HG03432 (cell line): ENCODE measurements around the gene ACCS.

Source experiments
- ATAC-seq: cut with Tn5 transposase; IDR thresholded peaks from one replicate; pipeline ENCODE4 v1.9.1; 2021; ENCODE audit warnings: mild to moderate bottlenecking, moderate library complexity; ENCODE audit not compliant: unreplicated experiment

ACCS gene

GRCh38 chr11:44088871-44089270 lies 22.8 kb downstream of the ACCS start:
- no peak for ATAC-seq

DNA sequence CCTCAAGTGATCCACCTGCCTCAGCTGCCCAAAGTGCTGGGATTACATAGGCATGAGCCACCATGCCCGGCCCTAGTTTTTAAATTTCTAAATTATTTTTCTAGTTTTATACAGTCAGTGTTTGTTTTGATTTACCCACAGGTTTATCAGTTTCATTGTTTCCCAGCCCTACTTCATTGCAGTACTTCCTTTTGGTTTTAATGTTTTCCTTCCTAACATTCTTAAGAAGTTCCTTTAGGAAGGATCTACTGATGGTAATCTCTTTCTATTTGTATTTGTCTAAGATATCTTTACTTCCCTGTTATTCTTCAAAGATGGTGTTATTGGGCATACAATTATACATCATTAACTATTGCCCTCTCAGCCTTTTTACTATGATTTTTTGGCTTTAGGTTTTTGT lies 24.5 kb downstream of the ACCS start:
- no peak for ATAC-seq

DNA sequence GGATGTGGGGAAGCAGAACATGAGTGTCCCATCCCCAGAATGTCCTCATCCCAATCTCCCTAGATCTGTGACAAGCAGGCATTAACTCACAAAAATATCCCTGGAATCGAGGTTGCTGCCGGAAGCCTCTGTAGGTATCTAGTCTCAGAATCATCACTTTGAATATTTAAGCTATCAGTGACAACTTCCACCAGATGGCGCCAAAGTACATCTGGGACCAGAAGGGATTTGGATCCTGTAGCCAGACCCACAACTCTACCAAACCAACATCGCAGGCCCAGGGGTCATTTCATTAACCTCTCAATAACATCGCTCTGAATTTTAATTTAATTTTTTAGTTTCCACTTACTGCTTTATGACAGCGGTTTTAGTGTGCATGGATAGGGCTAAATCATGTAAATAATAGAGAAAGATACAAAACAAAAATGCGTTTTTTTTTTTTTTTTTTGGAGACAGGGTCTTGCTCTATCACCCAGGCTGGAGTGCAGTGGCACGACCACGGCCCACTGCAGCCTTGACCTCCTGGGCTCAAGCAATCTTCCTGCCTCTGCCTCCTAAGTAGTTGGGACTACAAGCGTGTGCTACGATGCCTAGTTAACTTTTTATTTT lies 28.3 kb downstream of the ACCS start:
- ATAC-seq = peak; percentile 43

DNA sequence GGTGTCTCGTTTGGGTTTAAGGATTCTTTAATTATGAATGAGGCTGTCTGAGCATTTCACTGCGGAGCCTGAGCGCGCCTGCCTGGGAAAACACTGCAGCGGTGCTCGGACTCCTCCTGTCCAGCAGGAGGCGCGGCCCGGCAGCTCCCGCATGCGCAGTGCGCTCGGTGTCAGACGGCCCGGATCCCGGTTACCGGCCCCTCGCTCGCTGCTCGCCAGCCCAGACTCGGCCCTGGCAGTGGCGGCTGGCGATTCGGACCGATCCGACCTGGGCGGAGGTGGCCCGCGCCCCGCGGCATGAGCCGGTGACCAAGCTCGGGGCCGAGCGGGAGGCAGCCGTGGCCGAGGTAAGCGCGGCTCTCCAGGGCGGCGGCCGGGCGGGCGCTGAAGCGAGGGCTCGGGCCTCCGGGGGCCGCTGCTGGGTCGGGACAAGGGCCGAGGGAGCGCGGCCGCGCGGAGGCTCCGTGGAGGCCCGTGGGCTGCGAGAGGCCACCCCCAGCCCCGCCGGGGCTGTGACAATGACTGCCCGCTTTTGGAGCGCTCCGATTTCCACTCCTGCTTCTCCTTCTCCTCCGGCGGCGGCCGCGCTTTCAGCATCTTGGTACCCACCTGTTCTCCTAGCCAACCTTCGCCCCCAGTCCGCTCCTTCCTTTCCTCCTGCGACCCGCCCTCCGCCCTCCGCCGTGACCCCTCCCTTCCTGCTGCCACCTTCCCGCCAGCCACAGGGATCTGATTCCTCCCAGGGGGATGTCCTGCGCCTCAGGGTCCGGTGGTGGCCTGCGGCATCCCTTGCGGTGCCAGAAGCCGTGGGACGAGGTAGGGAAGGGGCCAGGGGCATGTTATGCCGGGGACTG lies 29.7 kb downstream of the ACCS start, which contains the start of gene EXT2:
TSS of gene EXT2 (plus strand) at position 173 of the 854 bp plus-strand sequence. CDS start 12,035 bp downstream, outside the sequence.
- peak; percentile 97 for ATAC-seq

DNA sequence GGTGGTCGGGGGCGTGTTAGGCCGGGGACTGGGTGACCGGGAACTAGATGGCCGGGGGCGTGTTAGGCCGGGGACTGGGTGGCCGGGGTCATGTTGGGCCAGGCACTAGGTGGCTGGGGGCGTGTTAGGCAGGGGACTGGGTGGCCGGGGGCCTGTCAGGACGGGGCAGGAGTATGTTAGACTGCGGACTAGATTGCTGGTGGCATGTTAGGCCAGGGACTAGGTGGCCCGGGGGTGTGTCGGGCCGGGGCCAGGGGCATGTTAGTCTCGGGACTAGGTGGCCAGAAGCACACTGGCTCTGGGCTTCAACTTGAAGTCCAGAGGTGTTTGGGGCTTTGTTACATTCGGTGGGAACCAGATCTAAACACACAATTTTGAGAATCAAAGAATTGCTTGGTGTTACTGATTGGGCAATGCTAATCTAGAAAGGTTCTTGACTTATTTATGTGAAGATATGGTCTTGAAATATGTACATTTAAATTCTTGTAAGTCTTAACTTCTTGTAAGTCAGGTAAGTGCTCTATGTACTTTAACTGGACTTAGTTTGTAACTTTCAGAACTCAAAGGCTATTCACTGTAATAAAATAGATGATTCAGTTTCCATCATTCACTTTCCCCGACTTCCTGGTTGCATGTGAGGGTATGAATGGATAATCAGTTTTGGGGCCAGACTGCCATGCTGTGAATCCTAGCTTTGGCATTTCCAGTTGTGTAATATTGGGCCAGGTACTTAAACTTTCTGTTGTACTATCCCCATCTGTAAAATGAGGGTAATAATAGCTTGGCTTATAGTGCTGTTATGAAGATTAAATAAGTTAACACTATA lies 30.5 kb downstream of the ACCS start:
- no peak for ATAC-seq

DNA sequence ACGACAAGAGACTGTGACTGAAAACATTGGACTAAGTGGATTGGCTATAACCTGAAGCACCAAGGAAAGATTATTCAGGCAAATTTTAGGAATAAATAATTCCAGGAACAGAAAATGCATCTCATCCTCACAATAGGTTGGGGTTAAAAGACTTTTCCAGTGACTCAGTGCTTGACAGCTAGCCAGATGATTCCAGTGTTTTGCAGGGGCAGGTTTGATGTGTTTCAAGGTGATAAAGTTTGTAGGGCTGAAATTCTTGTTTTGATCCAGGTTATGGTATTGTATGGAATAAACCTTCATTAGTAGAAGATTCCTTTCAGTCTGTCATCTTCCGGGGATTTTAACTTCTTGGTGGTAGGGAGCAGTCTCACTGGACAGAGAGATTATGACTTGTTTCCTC lies 31.8 kb downstream of the ACCS start:
- no peak for ATAC-seq

- no peak for ATAC-seq
These were observed 35.0 kb downstream of the ACCS start for GRCh38 chr11:44101098-44101497.

GRCh38 chr11:44104481-44105294 lies 38.6 kb downstream of the ACCS start:
- ATAC-seq = no peak

GRCh38 chr11:44108260-44108659 lies 42.2 kb downstream of the ACCS start:
- no peak for ATAC-seq

DNA sequence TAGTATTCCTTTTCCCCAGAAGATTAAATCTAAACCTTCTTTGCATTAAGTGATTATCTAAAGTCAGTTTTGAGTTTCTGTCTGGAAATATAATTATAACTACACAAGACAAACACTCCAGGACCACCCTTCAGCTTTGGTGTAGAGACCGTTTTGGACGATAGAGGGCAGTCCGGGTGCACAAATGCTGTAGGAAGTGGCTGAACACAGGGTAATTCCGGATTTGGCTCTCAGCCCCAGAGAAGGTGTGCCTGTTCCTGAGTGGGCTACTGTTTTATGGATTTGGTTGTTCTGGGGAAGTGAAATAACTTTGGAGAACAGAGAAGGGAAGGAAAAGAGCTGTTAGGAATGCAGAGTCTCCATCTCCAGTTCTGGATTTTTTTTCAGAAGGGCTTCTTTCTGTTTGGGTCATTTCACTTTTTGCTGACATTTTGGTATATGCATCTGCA lies 44.2 kb downstream of the ACCS start:
- ATAC-seq = peak; percentile 98

DNA sequence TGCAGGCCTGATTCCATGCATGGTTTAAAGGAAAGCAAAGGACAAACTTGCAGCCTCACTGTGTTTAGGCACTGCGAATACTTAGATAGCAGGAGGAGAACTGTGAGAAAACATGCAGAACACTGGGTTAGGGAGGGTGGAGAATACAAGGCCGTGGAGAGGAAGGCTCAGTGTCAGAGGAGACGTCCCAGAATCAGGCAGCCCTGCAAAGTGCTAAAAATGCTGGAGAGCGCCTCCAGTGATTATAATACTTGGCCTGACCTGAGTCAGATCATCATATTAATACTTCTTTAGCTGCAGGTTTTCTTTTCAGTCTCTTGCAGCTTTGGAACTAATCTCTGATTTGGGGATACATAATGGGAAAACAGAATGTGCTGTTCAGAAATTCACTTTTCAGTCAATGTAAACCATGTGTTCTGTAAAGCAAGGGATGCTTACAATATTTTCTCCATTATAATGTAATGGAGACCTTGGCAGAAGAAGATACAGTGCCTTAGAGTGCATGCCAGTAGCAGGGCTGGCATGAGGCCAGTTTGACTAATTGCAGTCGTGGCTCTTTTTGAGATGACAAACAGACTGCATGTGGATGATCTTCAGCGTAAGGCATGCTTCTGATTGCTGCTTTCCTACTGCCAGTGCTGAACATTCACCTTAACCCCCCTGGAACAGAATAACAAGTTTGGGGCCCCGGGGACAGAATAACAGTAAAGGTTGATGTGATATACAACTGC lies 46.2 kb downstream of the ACCS start:
- no peak for ATAC-seq

DNA sequence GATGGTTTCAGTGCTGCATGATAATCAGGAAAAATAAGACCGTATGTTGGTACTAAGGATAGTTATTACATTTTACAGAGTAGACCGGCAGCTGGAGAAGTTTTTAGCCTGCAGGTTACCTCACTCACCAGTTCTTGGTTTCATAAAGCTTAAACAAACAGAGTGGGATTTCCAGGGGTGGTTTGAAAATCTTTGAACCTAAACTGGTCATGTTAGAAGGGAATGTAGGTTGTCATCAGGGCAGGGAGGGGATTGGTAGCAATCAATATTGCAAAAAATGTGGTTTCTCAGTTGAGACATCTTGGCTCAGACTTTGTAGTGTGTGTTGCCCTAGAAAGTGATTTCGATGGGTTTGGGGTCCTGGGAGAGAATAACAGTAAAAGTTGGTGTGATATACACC lies 46.9 kb downstream of the ACCS start:
- ATAC-seq = no peak

GRCh38 chr11:44113572-44113971 lies 47.5 kb downstream of the ACCS start:
- ATAC-seq = no peak

DNA sequence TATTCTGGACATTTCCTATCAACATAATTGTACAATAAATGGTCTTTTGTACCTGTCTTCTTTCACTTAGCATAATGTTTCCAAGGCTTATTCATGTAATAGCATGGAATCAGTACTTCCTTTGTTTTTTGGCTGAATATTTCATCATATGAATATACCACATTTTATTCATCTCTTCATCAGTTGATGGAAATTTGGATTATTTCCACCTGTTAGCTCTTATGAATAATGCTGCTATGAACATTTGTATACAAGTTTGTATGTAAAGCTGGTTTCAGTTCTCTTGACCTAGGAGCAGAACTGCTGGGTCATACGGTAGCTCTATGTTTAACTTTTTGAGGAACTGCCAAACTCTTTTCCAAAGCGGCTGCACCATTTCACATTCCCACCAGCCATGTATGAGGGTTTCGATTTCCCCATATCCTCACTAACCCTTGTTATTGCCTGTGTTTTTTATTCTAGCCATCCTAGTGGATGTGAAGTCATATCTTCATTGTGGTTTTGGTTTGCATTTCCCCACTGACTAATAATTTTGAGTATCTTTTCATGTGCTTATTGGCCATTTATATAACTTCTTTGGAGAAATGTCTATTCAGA lies 50.3 kb downstream of the ACCS start:
- no peak for ATAC-seq

- no peak for ATAC-seq
These were observed 54.1 kb downstream of the ACCS start for GRCh38 chr11:44120169-44120568.

GRCh38 chr11:44125598-44125997 lies 59.5 kb downstream of the ACCS start:
- no peak for ATAC-seq

GRCh38 chr11:44126304-44126703 lies 60.2 kb downstream of the ACCS start:
- no peak for ATAC-seq

DNA sequence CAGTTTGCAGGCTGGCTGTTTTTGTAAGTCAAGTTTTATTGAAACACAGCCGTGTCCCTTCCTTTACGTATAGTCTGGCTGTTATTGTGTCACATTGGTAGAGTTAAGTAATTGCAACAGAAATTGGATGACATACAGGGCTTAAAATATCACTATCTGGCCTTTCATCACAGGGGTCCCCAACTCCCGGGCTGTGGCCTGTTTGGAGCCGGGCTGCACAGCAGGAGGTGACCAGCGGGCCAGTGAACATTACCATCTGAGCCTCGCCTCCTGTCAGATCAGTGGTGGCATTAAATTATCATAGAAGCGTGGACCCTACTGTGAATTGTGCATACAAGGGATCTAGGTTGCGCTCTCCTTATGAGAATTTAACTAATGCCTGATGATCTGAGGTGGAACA lies 61.1 kb downstream of the ACCS start:
- no peak for ATAC-seq

DNA sequence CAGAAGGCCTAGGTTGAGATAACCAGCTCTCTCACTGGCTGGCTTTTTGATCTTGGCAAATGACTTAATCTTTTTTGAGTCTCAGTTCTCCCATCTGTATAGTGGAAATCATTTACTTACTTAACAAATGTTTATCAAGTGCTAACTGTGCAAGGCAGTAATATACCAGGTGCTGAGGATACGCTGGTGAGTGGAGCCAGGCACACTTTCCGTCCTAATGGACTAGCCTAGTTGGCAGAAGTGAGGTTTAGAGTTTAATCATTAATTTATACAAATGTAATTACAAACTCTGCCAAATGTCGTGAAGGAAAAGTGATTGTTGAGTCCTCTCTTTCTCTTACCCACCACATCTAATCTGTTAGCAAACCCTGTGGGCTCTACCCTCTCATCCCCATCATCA lies 62.7 kb downstream of the ACCS start:
- no peak for ATAC-seq

- no peak for ATAC-seq
These were observed 64.7 kb downstream of the ACCS start for GRCh38 chr11:44130751-44131150.
